H4 (cell line): Measurements from ENCODE around the gene C17orf58. TPM values are rescaled to one million over a fixed set of nuclear protein-coding genes. Genes with fewer than 3 reads are reported as not detected.
"Not testable (repeated sequence)": the region's sequence is repeated elsewhere in the genome, so short reads cannot be mapped to it uniquely, and the experiment has no call there.

Source experiments
- DNase-seq: peaks from one replicate; pipeline ENCODE4 v3.0.0-alpha.2; 2015; ENCODE audit warnings: low spot score
- total RNA-seq: library from RNA; depleted of rRNA; stranded (reverse); fragments of >200 nt; shearing (Covaris generic); gene quantifications from 2 replicates; pipeline ENCODE4 v1.2.3, GENCODE V29; 2014

C17orf58 gene
- total RNA-seq, 1 experiment from 2014 or later: 20.3 TPM

DNA sequence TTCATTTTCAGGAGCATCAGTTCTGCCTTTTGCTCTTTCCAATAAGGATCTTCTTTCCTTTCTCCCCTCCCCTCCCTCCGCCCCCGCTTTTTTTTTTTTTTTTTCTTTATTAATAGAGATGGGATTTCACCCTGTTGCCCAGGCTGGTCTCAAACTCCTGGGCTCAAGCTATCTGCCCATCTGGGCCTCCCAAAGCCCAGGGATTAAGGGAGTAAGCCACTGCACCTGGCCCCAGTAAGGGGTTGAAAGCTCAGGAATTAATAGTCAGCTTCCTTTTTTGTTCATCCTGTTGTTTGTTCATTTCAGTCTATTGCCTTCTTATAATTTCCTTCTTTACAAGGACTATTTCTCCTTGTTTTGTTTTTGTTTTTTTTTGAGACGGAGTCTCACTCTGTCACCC lies 7.9 kb upstream of the C17orf58 start:
- no peak for DNase-seq

DNA sequence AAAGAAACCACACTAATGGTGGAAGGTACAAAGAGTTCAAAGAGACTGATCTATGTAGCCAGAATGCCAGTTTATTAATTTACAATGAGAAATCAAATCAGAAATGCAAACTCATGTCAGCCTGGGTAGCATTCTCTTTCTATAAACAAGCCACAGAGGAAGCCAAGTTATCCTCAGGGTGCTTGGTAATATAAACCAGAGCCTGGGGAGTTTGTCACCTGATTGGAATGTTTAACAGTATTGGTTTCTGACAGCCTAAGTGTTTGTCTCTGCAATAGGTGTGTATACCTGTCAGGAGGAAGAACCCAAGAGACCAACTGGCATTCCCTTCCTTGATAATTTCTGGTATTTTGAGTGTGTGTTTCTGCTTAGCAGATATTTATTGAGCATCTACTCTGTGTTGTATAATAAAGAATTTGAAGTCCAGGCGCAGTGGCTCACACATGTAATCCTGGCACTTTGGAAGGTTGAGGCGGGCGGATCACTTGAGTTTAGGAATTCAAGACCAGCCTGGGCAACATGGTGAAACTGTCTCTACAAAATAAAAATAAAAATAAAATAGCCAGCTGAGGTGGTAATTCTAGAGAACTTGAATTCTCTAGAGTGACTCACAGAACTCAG lies 3.1 kb upstream of the C17orf58 start:
- DNase-seq: peak; percentile 19

DNA sequence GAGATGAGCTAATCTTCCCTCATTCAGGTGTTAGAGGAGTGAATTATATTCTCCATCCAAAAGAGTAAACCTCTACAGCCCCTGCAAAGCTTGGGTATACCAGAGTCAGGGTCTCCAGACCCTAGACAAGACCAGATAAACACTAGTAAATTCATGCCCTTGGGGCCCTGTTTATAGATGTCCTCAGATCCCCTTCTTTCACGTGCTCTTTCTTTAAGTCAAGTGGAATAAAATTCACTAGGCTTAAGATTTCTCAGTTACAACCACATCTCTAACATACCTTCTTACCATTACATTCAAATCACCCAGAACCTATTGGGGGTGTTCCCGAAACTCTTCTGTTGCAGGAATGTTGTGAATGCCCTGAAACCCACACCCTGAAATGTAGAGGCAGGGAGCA lies 2.2 kb upstream of the C17orf58 start:
- DNase-seq: no peak

DNA sequence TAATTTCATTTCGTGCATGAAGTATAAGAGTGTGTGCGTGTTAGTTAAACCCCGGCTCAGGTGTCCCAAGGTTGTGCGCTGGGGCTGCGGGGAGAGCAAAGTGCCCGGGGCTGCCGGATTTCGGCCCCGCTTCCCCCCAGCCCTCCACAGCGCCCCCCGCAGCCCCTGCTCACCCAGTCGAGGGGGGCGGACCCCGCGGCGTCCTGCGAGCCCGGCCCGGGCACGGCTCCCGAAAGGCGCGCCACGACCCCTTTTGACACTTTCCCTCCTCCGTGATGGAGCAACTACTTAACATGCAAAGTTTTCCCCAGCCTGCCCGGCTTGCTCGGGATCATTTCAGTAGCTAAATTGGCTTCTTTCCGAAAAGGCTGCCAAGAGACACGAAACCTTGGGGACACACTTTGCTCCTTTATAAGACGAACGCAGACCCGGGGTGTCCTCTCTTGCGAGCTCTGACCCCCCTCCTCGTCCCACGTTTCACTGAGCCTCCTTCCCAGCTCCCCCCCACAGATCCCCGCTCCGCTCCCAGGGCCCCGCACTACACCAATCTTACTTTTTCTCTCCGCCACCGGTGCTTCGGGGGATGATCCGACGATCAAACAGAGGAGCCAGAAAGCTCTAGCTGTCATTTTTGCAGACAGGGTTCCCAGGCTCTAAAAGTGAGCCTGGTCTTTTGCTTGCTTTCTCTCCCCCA lies 552 bp downstream of the C17orf58 start:
- no peak for DNase-seq

DNA sequence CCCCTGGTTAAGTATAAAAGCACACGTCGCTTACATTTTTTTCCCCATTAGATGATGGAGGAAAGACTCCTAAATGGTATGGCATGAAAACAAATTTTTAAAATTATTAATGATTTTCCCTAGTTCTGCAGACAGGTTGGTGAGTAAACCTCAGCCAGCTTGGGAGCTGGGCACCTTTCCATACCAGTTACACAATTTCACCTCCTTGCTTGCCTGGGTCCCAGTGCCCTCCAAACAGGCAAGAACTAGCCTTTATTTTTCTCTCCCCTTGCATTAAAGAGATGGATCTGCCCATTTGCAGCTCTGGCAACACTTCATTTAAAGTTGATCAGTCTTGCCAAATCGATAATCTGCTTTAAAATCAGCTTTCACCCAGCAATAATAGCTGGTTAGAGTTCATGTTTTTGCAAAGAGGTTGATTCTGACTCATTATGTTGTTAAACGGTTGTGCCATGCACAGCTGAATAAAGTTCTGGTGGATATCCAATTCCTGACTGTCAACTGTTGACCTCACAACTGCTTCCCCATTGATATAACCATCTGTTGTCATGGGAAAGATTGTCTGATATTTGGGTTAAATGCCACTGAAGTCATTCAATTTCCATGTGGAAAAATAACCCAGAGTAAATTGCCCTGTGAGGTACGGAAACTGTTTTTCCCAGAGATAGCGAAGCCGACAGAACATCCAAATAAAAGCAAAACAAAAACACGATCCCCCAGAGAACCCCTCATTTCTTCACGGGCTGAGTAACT lies 1.3 kb downstream of the C17orf58 start:
- DNase-seq: peak; percentile 75

DNA sequence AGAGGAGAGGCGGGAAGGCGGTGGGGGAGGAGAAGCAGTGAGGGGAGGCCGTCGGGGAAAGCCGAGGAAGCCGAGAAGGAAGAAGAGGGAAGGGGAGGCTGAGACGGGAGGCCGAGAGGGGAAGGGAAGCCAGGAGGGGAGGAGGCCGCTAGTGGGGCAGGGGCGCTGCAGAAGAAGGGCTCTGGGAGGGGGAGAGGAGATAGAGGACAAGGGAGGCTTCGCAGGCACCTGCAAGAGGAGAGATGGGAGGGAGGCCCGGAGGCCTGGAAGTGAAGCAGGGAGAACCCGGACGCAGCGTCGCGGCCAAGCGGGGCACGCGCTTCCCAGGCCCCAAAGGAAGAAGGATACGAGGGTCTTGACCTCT lies 2.3 kb downstream of the C17orf58 start:
- DNase-seq: peak; percentile 29

DNA sequence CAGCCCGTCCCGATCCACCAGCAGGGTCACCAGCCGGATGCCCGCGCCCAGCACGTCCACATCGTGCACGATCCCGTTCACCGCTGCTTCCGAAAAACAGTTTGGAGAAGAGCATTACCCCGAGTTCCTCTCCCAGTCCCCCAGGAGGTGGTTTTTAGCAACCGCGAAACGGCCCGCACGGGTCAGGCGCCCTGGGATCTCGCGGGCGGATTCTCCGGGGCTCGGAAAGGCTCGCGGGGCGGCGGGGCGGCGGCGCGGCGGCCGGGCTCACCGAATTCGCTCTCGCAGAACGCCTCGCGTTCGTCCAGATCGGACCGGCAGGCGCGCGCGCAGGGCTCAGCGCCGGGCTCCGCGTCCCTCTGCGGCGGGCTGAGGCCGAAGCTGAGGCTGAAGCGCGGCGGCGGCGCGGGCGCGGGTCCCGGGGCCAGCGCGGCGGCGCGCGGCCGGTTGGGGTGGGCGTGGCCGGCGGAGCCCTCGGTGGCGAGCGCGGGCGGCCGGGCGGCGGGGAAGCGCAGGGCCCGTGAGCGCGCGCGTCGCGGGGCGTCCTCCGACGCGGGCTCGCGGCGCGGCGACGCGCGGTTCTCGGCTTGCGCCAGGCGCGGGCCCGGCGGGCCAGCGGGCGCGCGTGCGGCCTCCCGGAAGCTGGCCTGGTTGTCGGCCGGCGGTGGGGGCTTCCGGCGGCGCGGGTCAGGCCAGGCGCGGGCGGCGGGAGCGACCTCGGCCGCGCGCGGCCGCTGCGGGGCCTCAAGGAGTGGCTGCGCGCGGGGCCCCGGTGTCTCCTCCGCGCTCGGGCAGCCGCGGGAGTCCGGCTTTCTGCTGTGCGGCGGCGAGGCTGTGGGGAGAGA lies 2.9 kb downstream of the C17orf58 start:
- peak; percentile 68 for DNase-seq

DNA sequence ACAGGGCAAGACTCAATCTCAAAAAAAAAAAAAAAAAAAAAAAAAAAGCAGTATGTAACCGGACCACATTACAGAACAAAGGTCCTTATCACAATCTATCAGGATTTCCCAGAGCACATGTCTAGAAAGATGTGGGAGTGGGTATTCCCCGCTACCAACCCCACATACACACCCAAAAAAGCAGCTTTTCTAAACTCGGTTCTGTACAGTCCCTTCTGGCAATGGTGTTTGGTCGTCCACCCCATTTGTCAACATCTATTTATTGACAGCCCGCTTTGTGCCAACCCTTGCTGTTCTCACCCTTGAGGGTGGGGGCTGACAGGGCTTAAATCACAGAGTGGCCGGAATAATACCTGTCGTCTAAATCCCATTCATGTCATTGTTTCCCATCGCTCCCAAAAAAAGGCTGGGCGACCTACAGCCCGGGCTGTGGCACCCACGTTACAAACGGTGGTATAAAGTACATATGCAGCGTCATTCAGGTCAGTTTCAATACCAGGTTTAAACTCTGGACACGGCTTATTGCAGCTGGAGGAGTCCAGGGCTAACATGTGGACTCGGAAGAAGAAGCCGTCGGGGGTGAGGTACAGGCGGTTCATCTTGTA lies 3.6 kb downstream of the C17orf58 start:
- no peak for DNase-seq

DNA sequence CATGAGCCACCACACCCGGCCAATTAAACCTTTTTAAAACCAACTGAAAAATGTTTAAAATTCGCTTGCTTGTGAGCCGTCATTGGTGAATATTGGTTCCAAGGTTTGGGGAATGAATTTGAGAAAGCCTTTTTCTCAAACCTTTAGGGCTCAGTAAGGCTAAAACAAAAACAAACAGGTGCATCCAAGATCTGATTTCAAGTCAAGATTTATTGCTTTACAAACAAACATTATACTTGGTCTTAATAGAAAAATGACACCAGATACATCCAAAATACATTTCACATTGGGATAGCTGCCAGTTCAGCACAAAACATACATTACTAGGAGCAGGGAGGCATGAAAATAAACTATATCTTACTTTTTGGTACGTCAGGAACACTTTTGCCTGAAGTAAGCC lies 5.4 kb downstream of the C17orf58 start:
- DNase-seq: no peak

DNA sequence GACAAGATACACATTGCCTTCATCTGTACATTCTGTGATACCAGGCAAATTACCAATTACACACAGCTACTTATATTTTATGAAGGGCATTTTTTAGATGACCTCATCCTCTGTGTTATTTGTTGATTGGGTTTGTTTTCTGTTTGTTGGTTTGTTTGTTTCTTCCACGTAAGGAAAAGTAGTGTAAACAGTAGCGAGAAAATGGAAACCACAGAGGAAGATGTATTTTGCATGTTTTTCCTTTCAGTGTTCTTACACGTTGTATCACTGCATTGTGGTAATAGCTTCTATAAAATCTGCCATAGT lies 12.9 kb downstream of the C17orf58 start:
- DNase-seq: no peak

DNA sequence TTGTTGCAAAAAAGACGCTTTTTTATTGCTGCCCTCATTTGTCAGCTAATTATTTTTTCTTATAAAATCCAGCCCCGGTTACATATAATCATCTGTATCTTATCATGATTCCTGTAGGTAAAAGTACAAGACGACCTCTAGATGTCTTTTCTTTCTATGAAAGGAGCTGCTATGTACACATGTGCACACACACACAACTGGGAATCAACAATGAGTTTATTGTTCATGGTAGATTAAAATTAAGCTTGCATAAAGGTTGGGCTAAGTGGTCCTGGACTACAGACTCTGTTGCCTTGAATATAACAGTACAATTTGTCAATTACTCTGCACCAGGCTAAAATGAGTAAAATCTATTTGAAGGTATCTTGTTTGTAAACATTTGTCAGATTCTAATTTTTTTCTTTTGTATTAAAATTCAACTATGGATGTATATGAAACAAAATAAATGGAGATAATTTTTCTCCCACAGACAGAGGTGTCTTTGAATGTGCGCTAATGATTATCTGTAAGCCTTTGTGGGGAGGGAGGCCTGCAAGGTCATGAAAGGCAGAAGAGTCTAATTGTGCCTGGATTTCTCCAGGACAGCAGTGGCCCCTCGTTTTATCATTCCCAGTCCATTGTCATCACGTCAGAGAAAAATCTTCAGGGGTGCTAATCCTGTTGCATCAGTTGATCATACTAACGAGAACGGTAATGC lies 13.4 kb downstream of the C17orf58 start:
- DNase-seq: no peak

DNA sequence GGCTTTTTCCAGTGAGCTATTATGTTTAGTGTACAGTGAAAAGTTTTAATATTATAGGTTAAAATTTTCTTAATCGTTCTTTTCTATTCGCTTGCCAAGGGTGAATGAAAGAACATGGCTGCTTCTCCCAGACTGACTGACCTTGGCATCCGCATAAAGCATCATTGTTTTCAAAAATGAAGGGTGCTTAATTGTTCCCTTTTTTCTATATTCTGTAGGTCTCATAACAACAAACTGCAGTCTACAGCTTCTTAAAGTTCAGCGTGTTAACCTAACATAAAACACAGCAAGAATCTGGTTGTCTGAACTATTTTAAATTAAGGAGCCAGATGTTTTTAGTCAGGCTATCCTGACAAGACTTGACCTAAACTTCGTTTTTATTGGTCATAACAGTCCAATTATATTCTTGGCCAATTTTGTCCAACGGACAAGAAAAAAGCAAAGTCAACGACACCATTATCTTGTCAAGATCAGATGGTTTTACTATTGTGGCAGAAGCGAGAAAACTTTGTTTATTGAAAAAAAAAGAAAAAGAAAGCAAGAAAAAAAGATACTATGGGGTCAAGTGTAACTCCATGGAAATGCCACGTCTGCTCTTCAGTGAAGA lies 14.1 kb downstream of the C17orf58 start:
- DNase-seq: no peak

DNA sequence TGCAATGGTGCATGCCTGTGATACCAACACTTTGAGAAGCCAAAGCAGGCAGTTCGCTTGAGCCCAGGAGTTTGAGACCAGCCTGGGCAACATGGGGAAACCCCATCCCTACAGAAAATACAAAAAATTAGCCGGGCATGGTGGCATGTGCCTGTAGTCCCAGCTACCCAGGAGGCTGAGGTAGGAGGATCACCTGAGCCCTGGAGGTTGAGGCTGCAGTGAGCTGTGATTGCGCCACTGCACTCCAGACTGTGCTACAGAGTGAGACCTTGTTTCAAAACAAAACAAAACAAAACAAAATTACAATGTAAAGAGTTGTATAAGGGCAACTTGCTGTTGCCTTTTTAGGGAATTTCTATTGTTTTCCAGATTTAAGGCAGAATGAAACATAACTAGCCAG lies 15.4 kb downstream of the C17orf58 start:
- DNase-seq: not testable (repeated sequence)

DNA sequence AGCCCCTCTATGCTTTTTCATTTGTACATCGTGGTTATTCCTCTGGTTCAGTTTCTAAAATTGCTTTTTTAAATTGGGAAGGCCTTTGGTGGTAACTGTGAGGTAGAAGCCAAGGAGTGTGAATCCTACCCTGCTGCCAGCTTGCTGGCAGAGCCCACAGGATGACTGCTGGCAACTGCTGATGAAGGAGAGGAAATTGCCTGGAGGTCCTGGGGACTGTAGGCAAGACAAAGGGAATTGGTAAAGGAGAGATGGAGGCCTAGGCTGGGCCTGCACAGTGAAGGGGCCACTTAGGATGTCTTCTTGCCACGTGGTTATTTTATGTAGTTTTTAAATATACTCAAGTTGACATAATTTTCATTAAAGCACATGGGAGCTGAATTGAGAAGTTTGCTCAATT lies 15.8 kb downstream of the C17orf58 start:
- no peak for DNase-seq

DNA sequence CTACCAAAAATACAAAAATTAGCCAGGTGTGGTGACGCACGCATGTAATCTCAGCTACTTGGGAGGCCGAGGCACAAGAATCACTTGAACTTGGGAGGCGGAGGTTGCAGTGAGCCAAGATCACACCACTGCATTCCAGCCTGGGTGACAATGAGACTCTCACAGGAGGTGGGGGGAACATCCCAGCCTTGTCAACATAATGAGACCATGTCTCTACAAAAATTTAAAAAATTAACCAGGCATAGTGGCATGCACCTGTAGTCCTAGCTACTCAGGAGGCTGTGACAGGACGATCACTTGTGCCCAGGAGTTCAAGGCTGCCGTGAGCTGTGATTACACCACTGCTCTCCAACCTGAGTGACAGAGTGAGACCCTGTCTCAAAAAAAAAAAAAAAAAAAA lies 20.0 kb downstream of the C17orf58 start:
- DNase-seq: not testable (repeated sequence)

DNA sequence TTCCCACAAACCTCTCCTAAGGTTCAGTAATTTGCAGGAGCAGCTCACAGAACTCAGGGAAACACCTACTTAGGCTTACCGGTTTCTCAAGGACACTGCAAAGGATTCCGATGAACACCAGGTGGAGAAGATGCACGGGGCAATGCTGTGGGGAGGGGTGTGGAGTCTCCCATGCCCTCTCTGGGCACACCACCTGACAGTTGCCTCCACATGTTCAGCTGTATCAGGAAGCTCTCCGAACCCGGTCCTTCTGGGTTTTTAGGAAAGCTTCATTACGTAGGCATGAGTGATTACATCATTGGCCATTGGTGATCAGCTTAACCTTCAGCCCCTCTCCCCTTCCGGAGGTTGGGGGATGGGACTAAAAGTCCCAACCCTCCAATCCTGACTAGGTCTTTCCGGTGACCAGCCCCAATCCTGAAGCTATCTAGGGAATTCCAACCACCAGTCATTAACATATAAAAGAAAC lies 21.6 kb downstream of the C17orf58 start:
- DNase-seq: no peak

DNA sequence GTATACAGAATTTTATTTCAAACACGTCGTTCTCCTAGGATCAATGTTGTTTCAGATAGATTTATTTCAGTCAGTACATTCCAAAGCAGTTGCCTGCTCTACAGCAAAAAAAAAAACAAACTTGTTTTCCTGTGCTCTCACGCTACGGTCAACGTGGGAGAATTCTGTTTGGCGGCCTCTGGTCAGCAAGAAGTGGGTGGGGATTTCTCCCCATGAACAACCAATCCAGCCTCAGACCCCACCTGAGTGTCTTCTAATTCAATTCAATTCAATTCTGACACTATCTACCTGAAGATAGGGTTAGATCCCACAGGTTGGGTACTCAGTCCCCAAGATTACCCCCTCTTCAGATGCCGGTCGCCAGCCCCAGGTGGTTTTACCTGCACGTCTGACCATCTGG lies 22.1 kb downstream of the C17orf58 start:
- no peak for DNase-seq

DNA sequence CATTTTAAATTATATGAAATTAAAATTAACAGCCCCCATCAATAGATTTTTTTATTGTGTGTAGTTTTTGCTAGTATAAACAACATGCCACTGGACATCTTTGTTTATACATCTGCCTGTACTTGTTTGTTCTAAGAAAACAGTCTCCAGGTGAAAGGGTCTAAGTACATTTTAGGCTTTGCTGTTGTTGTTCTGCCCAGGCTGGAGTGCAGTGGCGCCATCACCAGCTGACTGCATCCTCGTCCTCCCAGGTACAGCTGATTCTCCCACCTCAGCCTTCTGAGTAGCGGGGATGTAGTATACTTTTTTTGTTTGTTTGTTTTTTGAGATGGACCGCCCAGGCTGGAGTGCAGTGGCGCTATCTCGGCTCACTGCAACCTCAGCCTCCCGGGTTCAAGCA lies 25.5 kb downstream of the C17orf58 start:
- DNase-seq: no peak

DNA sequence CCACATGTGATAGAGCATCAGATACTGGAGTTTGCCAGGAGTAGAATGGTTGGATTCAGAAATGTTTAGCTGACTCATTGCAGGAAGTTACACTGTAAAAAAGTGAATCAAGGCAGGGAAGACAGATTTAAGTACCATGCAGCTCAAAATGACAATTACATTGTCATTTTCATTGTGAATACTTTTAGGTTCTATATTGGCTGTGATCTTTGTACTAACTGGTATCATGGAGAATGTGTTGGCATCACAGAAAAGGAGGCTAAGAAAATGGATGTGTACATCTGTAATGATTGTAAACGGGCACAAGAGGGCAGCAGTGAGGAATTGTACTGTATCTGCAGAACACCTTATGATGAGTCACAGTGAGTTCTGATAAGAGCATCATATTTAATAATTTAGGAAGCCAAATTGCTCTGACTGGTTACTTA lies 33.1 kb downstream of the C17orf58 start:
- peak; percentile 72 for DNase-seq

DNA sequence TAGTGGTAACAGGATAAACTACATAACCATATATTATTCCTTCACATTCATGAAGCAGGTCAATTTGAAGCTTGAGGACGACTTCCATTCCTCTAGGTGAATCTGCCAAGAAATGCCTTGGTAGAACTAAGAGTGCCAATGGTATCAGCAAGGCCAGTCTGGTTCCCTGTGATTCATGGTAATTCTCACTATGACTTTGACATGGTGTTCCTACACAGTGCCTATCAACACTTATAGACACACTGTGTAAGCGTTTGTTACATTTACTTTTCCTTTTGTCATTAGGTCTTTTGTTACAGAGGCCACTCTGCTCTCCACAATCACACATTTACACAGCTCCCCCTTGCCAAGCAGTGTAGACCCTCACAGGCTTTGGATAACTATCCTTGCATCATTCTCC lies 34.1 kb downstream of the C17orf58 start:
- not testable (repeated sequence) for DNase-seq

DNA sequence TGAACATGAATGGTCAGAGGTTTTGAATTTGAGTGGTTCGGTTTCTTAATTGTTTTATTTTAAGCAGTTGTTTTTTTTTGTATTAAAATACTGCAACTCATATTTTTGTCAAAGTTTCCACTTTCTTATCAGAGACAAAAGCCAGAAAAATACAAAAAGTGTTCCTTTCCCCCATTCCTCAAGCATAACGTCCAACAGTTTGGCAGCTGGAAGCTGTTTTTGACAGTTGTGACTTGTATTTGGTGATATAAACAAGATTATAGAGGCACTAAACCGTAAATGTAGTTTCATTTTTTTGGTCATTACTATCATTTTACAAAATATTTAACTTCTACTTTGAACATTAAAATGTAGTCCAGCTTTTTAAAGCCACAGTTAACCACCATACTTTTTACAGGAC lies 36.0 kb downstream of the C17orf58 start:
- not testable (repeated sequence) for DNase-seq
